Measurements from ENCODE around the gene GALNTL6. TPM values are rescaled to one million over a fixed set of nuclear protein-coding genes. Genes with fewer than 3 reads are reported as not detected.

GALNTL6 gene
- total RNA-seq, 1 experiment from 2014 or later = not detected

GRCh38 chr4:172865531-172866127, 1052.4 kb downstream of the GALNTL6 start:
- H3K36me3 Mint-ChIP-seq (ENCODE audit: insufficient read depth, unreplicated experiment) = no peaks in the 10 kb centered on the region
- peaks cover 35% of the 10 kb centered on the region for H3K27me3 Mint-ChIP-seq (ENCODE audit: insufficient read depth, unreplicated experiment)
- no peak overlapping the region for H3K27ac Mint-ChIP-seq (ENCODE audit: low read depth, unreplicated experiment)
- no peak for DNase-seq (ENCODE audit: unreplicated experiment)
- H3K4me3 Mint-ChIP-seq (ENCODE audit: unreplicated experiment) = no peak overlapping the region
- POLR2A ChIA-PET = no interaction called here
- intact Hi-C loops (cut with micrococcal nuclease) = no loop called here
- H3K4me1 Mint-ChIP-seq (ENCODE audit: insufficient read depth, unreplicated experiment) = no peaks in the 10 kb centered on the region
- BruUV-seq (replicated peaks) = no TSS peak
- TF ChIP-seq CTCF (IDR thresholded peaks at IDR 0.05; ENCODE audit: unreplicated experiment) = no peak
- CTCF ChIA-PET = interaction anchor here (0.6 kb wide), 1 partner anchor 145 kb away, joined by 3 read pairs; no protein-coding TSS in a partner anchor
- peaks cover 19% of the 10 kb centered on the region for H3K9me3 Mint-ChIP-seq (ENCODE audit: unreplicated experiment)

- DNase-seq (ENCODE audit: unreplicated experiment) = no peak
These were observed 1053.2 kb downstream of the GALNTL6 start for GRCh38 chr4:172866421-172866820.

GRCh38 chr4:172867835-172868234, 1054.6 kb downstream of the GALNTL6 start:
- intact Hi-C loops (cut with micrococcal nuclease) = no loop called here
- no peak overlapping the region for H3K4me3 Mint-ChIP-seq (ENCODE audit: unreplicated experiment)
- no peaks in the 10 kb centered on the region for H3K36me3 Mint-ChIP-seq (ENCODE audit: insufficient read depth, unreplicated experiment)
- H3K9me3 Mint-ChIP-seq (ENCODE audit: unreplicated experiment) = peaks cover 17% of the 10 kb centered on the region
- DNase-seq (ENCODE audit: unreplicated experiment) = no peak
- TF ChIP-seq CTCF (IDR thresholded peaks at IDR 0.05; ENCODE audit: unreplicated experiment) = no peak
- peaks cover 36% of the 10 kb centered on the region for H3K27me3 Mint-ChIP-seq (ENCODE audit: insufficient read depth, unreplicated experiment)
- H3K4me1 Mint-ChIP-seq (ENCODE audit: insufficient read depth, unreplicated experiment) = no peaks in the 10 kb centered on the region
- no peak overlapping the region for H3K27ac Mint-ChIP-seq (ENCODE audit: low read depth, unreplicated experiment)
- no TSS peak for BruUV-seq (replicated peaks)
- CTCF ChIA-PET = interaction anchor here (1.7 kb wide), 1 partner anchor 9 kb away, joined by 5 read pairs; no protein-coding TSS in a partner anchor
- POLR2A ChIA-PET = no interaction called here

More at GRCh38 chr4:172866421-172866820, 1053.2 kb downstream of the GALNTL6 start:
- POLR2A ChIA-PET = no interaction called here
- Mint-ChIP-seq H3K36me3 (ENCODE audit: insufficient read depth, unreplicated experiment) (no peaks in the 10 kb centered on the region), H3K9me3 (ENCODE audit: unreplicated experiment) (peaks cover 19% of the 10 kb centered on the region), H3K27me3 (ENCODE audit: insufficient read depth, unreplicated experiment) (peaks cover 35% of the 10 kb centered on the region), H3K4me1 (ENCODE audit: insufficient read depth, unreplicated experiment) (no peaks in the 10 kb centered on the region), H3K27ac (ENCODE audit: low read depth, unreplicated experiment) (no peak overlapping the region), H3K4me3 (ENCODE audit: unreplicated experiment) (no peak overlapping the region)
- no TSS peak for BruUV-seq (replicated peaks)
- intact Hi-C loops (cut with micrococcal nuclease) = no loop called here
- no peak for TF ChIP-seq CTCF (IDR thresholded peaks at IDR 0.05; ENCODE audit: unreplicated experiment)
- CTCF ChIA-PET = no interaction called here

GRCh38 chr4:172868271-172868670, 1055.1 kb downstream of the GALNTL6 start:
- intact Hi-C loops (cut with micrococcal nuclease) = no loop called here
- BruUV-seq (replicated peaks) = no TSS peak
- H3K27me3 Mint-ChIP-seq (ENCODE audit: insufficient read depth, unreplicated experiment) = peaks cover 41% of the 10 kb centered on the region
- no peak for TF ChIP-seq CTCF (IDR thresholded peaks at IDR 0.05; ENCODE audit: unreplicated experiment)
- POLR2A ChIA-PET = no interaction called here
- no peak overlapping the region for H3K27ac Mint-ChIP-seq (ENCODE audit: low read depth, unreplicated experiment)
- H3K4me1 Mint-ChIP-seq (ENCODE audit: insufficient read depth, unreplicated experiment) = no peaks in the 10 kb centered on the region
- H3K9me3 Mint-ChIP-seq (ENCODE audit: unreplicated experiment) = peaks cover 12% of the 10 kb centered on the region
- CTCF ChIA-PET = interaction anchor here (0.5 to 1.7 kb wide), 2 partner anchors 10 to 745 kb away, joined by 3 to 5 read pairs; no protein-coding TSS in a partner anchor
- no peak overlapping the region for H3K4me3 Mint-ChIP-seq (ENCODE audit: unreplicated experiment)
- no peaks in the 10 kb centered on the region for H3K36me3 Mint-ChIP-seq (ENCODE audit: insufficient read depth, unreplicated experiment)
- no peak for DNase-seq (ENCODE audit: unreplicated experiment)
